GM12801 (cell line): ENCODE data around the gene B2M.

Experiments used
- CTCF ChIP-seq: IDR thresholded peaks from one replicate; pipeline ENCODE4 v1.5.1; 2011; ENCODE audit warnings: control low read depth; ENCODE audit not compliant: insufficient read length; ENCODE audit errors: extremely low read depth

The B2M gene

GRCh38 chr15:44736181-44736765 lies 25.0 kb downstream of the B2M start, which contains the start of gene TRIM69:
TRIM69 (plus strand) TSS chr15:44736528; CDS start chr15:44736705, 177 bp downstream.
- no peak for TF ChIP-seq CTCF

GRCh38 chr15:44738340-44738984 lies 27.1 kb downstream of the B2M start:
- TF ChIP-seq CTCF = no peak

GRCh38 chr15:44753345-44753744 lies 42.0 kb downstream of the B2M start:
- no peak for TF ChIP-seq CTCF

GRCh38 chr15:44763187-44763586 lies 51.9 kb downstream of the B2M start:
- TF ChIP-seq CTCF = no peak

GRCh38 chr15:44763848-44764247 lies 52.5 kb downstream of the B2M start:
- no peak for TF ChIP-seq CTCF

- no peak for TF ChIP-seq CTCF
Observed at GRCh38 chr15:44765036-44765435, 53.7 kb downstream of the B2M start.
